K562 (cell line): ENCODE measurements around the gene CARD9. TPM values are rescaled to one million over a fixed set of nuclear protein-coding genes. Genes with fewer than 3 reads are reported as not detected.
A peak's percentile ranks its signal among the peaks of the same experiment; 100 is the strongest.

Experiments used
- ATAC-seq: fragments of 200-7000 bp; cut with Tn5 transposase; 3 replicates; pipeline ENCODE4 v1.9.1; 2020; ENCODE audit warnings: moderate library complexity
- BruUV-seq: library from RNA; stranded (reverse); fragments of 400-500 nt; replicated peaks from 2 replicates; lab custom pipeline; 2021; lab: Mats Ljungman, UMichigan
- CTCF ChIA-PET: fragments of 300-600 bp; formaldehyde crosslinking; extraction: SDS; loops from one replicate; lab custom pipeline; 2021; ENCODE audit warnings: low intra/inter-chr PET ratio; lab: Yijun Ruan, JAX
- POLR2A ChIA-PET: fragments of 300-600, 350-650 bp; sonication (Branson Sonifier 250); formaldehyde crosslinking; extraction: SDS; loops from one replicate; lab custom pipeline; 2021; ENCODE audit warnings: antibody characterized with exemption, inconsistent platforms; lab: Yijun Ruan, JAX
- DNase-seq, 4 experiments: peaks; one replicate each; pipeline versions ENCODE4 v3.0.0 to v3.0.0-alpha.2; 2011 to 2018; ENCODE audit warnings: low spot score in 3 of 4, mixed read lengths in 3 of 4; ENCODE audit errors: extremely low read depth in 1 of 4
- FAIRE-seq: peaks from 2 replicates; lab custom pipeline; 2011; peaks lifted over from hg19 to GRCh38; lab: Jason Lieb, UNC
- H2AFZ ChIP-seq: 2 replicates; pipeline ENCODE4 v1.6.0; 2011; ENCODE audit warnings: low read depth, low read length, control low read depth, inconsistent platforms
- H3K27ac ChIP-seq: fragments of 200-600 bp; 3 replicates; pipeline ENCODE4 v1.8.0; 2011; ENCODE audit warnings: low read depth, mild to moderate bottlenecking, control low read depth, inconsistent platforms, low read length, moderate library complexity, mixed read lengths; ENCODE audit errors: extremely low read depth
- H3K27me3 ChIP-seq, 2 experiments: fragments of 300-600 bp in 1 of 2; 2 replicates in 1 of 2; 3 replicates in 1 of 2; pipeline versions ENCODE4 v1.6.0 to v1.8.0; 2011; ENCODE audit warnings: inconsistent platforms in 2 of 2, low read length in 2 of 2, mild to moderate bottlenecking in 1 of 2, mixed read lengths in 1 of 2, moderate library complexity in 1 of 2; ENCODE audit not compliant: control insufficient read depth in 2 of 2, insufficient read depth in 2 of 2
- H3K36me3 ChIP-seq: fragments of 300-600 bp; 3 replicates; pipeline ENCODE4 v1.8.0; 2011; ENCODE audit warnings: mild to moderate bottlenecking, low read length, inconsistent platforms; ENCODE audit not compliant: control insufficient read depth, insufficient read depth
- H3K4me1 ChIP-seq, 2 experiments: fragments of 200-600 bp in 1 of 2; replicated peaks in 1 of 2; 2 replicates in 1 of 2; 3 replicates in 1 of 2; pipeline versions ENCODE4 v1.5.1 to v1.8.0; 2011; ENCODE audit warnings: inconsistent platforms in 2 of 2, low read length in 2 of 2, mild to moderate bottlenecking in 1 of 2, mixed read lengths in 1 of 2, moderate library complexity in 1 of 2; ENCODE audit not compliant: control insufficient read depth in 2 of 2, insufficient read depth in 2 of 2
- H3K4me2 ChIP-seq: 2 replicates; pipeline ENCODE4 v1.6.1; 2011; ENCODE audit warnings: low read length, control low read depth, inconsistent platforms, mixed read lengths; ENCODE audit not compliant: insufficient read depth
- H3K4me3 ChIP-seq: fragments of 200-600 bp; sonication (generic), shearing (Covaris generic); 2 replicates; pipeline ENCODE4 v1.5.1; 2016; ENCODE audit warnings: control low read depth, inconsistent platforms
- H3K79me2 ChIP-seq: fragments of 200-600 bp; 3 replicates; pipeline ENCODE4 v1.8.0; 2011; ENCODE audit warnings: low read length, inconsistent platforms; ENCODE audit not compliant: control insufficient read depth, insufficient read depth
- H3K9ac ChIP-seq, 2 experiments: 2 replicates each; pipeline versions ENCODE4 v1.6.0 to v1.6.1; 2011; ENCODE audit warnings: low read depth in 2 of 2, low read length in 2 of 2, control low read depth in 1 of 2, inconsistent platforms in 1 of 2, mild to moderate bottlenecking in 1 of 2, mixed read lengths in 1 of 2; ENCODE audit not compliant: insufficient read depth in 1 of 2
- H3K9me1 ChIP-seq: one replicate; pipeline ENCODE4 v1.6.0; 2011; ENCODE audit warnings: inconsistent platforms, mild to moderate bottlenecking, low read length, moderate library complexity; ENCODE audit not compliant: control insufficient read depth, insufficient read depth
- H3K9me3 ChIP-seq: replicated peaks from 2 replicates; pipeline ENCODE4 v1.5.1; 2011; ENCODE audit warnings: low read depth, low read length, inconsistent platforms; ENCODE audit not compliant: control insufficient read depth, insufficient read depth
- H4K20me1 ChIP-seq: replicated peaks from 2 replicates; pipeline ENCODE4 v1.6.1; 2011; ENCODE audit warnings: low read length, inconsistent platforms, mixed read lengths; ENCODE audit not compliant: control insufficient read depth, insufficient read depth
- AFF4 ChIP-seq: sonication (generic); formaldehyde crosslinking; IDR thresholded peaks from 2 replicates; pipeline ENCODE4 v1.8.0; 2023; ENCODE audit warnings: mild to moderate bottlenecking, missing genetic modification reagents
- IRF2 ChIP-seq: sonication (generic); formaldehyde crosslinking; IDR thresholded peaks from 2 replicates; pipeline ENCODE4 v1.8.1; 2022; ENCODE audit warnings: mild to moderate bottlenecking, missing genetic modification reagents
- POLR2G ChIP-seq: fragments of 200-400 bp; formaldehyde crosslinking; IDR thresholded peaks from 2 replicates; pipeline ENCODE4 v1.6.1; 2017; ENCODE audit warnings: low read depth, mild to moderate bottlenecking, antibody characterized with exemption, low read length, moderate library complexity
- RBFOX2 ChIP-seq: fragments of 200-400 bp; formaldehyde crosslinking; IDR thresholded peaks from 2 replicates; pipeline ENCODE4 v1.6.1; 2017; ENCODE audit warnings: low read depth, mild to moderate bottlenecking, low read length, moderate library complexity
- RBM22 ChIP-seq: fragments of 200-400 bp; formaldehyde crosslinking; IDR thresholded peaks from 2 replicates; pipeline ENCODE4 v1.6.1; 2018; ENCODE audit warnings: low read length, low read depth; ENCODE audit not compliant: poor library complexity, severe bottlenecking
- WGBS: fragments of 100-300 bp; shearing (Covaris generic); methylation state at CpG from one replicate; pipeline ENCODE4 v1.1.6; 2016; ENCODE audit warnings: low coverage, mixed read lengths; ENCODE audit not compliant: insufficient coverage; ENCODE audit errors: missing lambda C conversion rate; 5-methylcytosine and 5-hydroxymethylcytosine counted together
- in situ Hi-C: fragments of 300-500 bp; cut with MboI; formaldehyde crosslinking; loops from 4 replicates; pipeline ENCODE4 v1.15.0; 2018; ENCODE audit warnings: inconsistent platforms, mixed read lengths
- intact Hi-C: fragments of 100-400 bp; cut with micrococcal nuclease; formaldehyde crosslinking; loops from 2 replicates; pipeline ENCODE4 v1.14.2; 2022
- polyA plus RNA-seq, 8 experiments: library from polyadenylated mRNA; depleted of rRNA in 4 of 8; stranded (reverse) in 5 of 8; unstranded in 3 of 8; fragments of >200 nt; fragmentation: Nextera tagmentation in 2 of 8; fragmentation: Illumina TruSeq in 1 of 8; extraction: Ambion mirVana in 2 of 8; extraction: Trizol in 1 of 8; gene quantifications; 2 replicates each; pipeline versions ENCODE4 v1.2.1 to v1.2.3, GENCODE V29; 2011 to 2014; ENCODE audit warnings: inconsistent platforms in 1 of 8, missing spikeins in 1 of 8
- total RNA-seq, 7 experiments: library from RNA; depleted of rRNA in 6 of 7; stranded (reverse); fragments of >200 nt in 6 of 7; fragmentation: Illumina TruSeq in 2 of 7; extraction: Trizol in 2 of 7; gene quantifications; 2 replicates each; pipeline versions ENCODE4 v1.2.1 to v1.2.3, GENCODE V29; 2011 to 2021; ENCODE audit warnings: low replicate concordance in 1 of 7

The CARD9 gene
- total and polyA plus RNA-seq, 9 of the 15 experiments (the other 6 are each of a cell fraction or from before 2014, with no cell fraction given) = 1.7 to 53.0 (median 9.7) TPM

GRCh38 chr9:136418182-136419091 lies 45.0 kb upstream of the CARD9 start:
- Histone ChIP-seq H3K9me1 (no peaks in the 10 kb centered on the region), H3K36me3 (peaks cover 96% of the 10 kb centered on the region), H2AFZ (no peak overlapping the region), H3K9ac (no peak overlapping the region), H3K27ac (no peak overlapping the region), H3K9me3 (no peaks in the 10 kb centered on the region; the same call in 1 of the 2 replicates), H3K27me3 (no peaks in the 10 kb centered on the region), H3K4me2 (no peak overlapping the region), H3K79me2 (peaks cover 12% of the 10 kb centered on the region), H4K20me1 (no peaks in the 10 kb centered on the region), H3K4me3 (no peak overlapping the region), H3K4me1 (peaks cover 0 to 9% of the 10 kb centered on the region in 2 experiments; a peak in 2 of 5 replicates)
- WGBS = 96% methylated on average over 42 of the region's 48 CpGs
- in situ Hi-C loops (no loop called here), intact Hi-C loops (no loop called here)
- FAIRE-seq = no peak
- TF ChIP-seq RBM22 (peak; percentile 30), IRF2 (CRISPR knock-in tag) (0 out of 2 replicates have a peak, but pooled peaks have one; percentile 38), RBFOX2 (peak; percentile 65), AFF4 (CRISPR knock-in tag) (no peak), POLR2G (peak; percentile 60)
- DNase-seq = no peak
- CTCF ChIA-PET = no interaction called here
- ATAC-seq = no peak
- POLR2A ChIA-PET = interaction anchor here (0.6 to 1.6 kb wide), 12 partner anchors 7 to 611 kb away, joined by 3 to 6 read pairs (median 3); no protein-coding TSS in a partner anchor
- no TSS peak for BruUV-seq
